HFFc6 (cell line): ENCODE results near the gene CLIC6. TPM values are rescaled to one million over a fixed set of nuclear protein-coding genes. Genes with fewer than 3 reads are reported as not detected.
"Not testable (repeated sequence)": the region's sequence is repeated elsewhere in the genome, so short reads cannot be mapped to it uniquely, and the experiment has no call there.

ENCODE experiments used
- DNase-seq: peaks from one replicate; pipeline ENCODE4 v3.0.0-alpha.2; 2018
- H3K27ac Mint-ChIP-seq: 2 replicates; pipeline ENCODE4 v1.8.0; 2020; ENCODE audit warnings: mild to moderate bottlenecking, mixed read lengths
- H3K27me3 Mint-ChIP-seq: 2 replicates; pipeline ENCODE4 v1.8.0; 2021; ENCODE audit warnings: mild to moderate bottlenecking, moderate library complexity, mixed read lengths; ENCODE audit not compliant: insufficient read depth
- H3K36me3 Mint-ChIP-seq: 2 replicates; pipeline ENCODE4 v1.8.0; 2021; ENCODE audit warnings: low read depth, mixed read lengths
- H3K4me1 Mint-ChIP-seq: 2 replicates; pipeline ENCODE4 v1.8.0; 2020; ENCODE audit warnings: low read depth, mixed read lengths
- H3K4me3 Mint-ChIP-seq: 2 replicates; pipeline ENCODE4 v1.8.0; 2020; ENCODE audit warnings: mild to moderate bottlenecking, moderate library complexity, mixed read lengths
- H3K9me3 Mint-ChIP-seq: 2 replicates; pipeline ENCODE4 v1.8.0; 2020; ENCODE audit warnings: mild to moderate bottlenecking, mixed read lengths
- CTCF ChIP-seq: fragments of 200-600 bp; sonication (generic); IDR thresholded peaks from 2 replicates; pipeline ENCODE4 v1.5.0; 2021; ENCODE audit warnings: antibody characterized with exemption, mild to moderate bottlenecking
- total RNA-seq, 6 experiments: library from RNA; stranded (reverse); fragmentation: NEBNext Ultra II Directional; extraction: Animal tissue kit (Norgen Biotek cat#: 25700); gene quantifications; 2 replicates in 1 of 6; 3 replicates in 5 of 6; pipeline ENCODE4 v1.2.3, GENCODE V29; 2021

The CLIC6 gene
- total RNA-seq, 6 experiments from 2014 or later = not detected

DNA sequence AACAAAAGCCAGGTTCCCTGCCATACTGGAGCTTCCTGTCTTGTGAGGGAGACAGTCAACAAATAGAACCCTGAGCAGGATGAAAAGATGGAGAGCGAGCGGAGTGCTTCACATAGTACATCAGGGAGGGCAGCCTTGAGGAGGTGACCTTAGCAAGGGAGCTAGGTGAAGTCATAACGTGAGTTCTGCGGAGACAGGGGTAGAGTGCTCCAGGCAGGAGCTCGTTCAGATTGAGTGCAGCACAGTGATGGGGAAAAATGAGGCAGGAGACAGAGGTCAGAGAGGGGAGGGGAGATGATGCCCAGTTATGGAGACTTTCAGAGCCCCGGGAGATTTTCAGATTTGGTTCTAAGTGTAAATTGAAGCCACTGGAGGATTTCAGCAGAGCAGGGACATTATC lies 15.3 kb upstream of the CLIC6 start:
- Mint-ChIP-seq H3K27ac (no peak overlapping the region), H3K27me3 (peaks cover 45% of the 10 kb centered on the region), H3K4me1 (peaks cover under 1% of the 10 kb centered on the region; the same call in 1 of the 2 replicates), H3K36me3 (no peaks in the 10 kb centered on the region; the same call in 1 of the 2 replicates), H3K9me3 (0 out of 2 replicates have a peak, but pooled peaks cover 6% of the 10 kb centered on the region), H3K4me3 (no peak overlapping the region)
- TF ChIP-seq CTCF = no peak
- no peak for DNase-seq

GRCh38 chr21:34661848-34662247 lies 6.9 kb upstream of the CLIC6 start:
- Mint-ChIP-seq H3K36me3 (peaks cover 13% of the 10 kb centered on the region), H3K9me3 (peaks cover 20% of the 10 kb centered on the region), H3K4me1 (0 out of 2 replicates have a peak, but pooled peaks cover 3% of the 10 kb centered on the region), H3K27me3 (peaks cover 37% of the 10 kb centered on the region), H3K4me3 (no peak overlapping the region), H3K27ac (no peak overlapping the region)
- TF ChIP-seq CTCF = no peak
- DNase-seq = no peak

DNA sequence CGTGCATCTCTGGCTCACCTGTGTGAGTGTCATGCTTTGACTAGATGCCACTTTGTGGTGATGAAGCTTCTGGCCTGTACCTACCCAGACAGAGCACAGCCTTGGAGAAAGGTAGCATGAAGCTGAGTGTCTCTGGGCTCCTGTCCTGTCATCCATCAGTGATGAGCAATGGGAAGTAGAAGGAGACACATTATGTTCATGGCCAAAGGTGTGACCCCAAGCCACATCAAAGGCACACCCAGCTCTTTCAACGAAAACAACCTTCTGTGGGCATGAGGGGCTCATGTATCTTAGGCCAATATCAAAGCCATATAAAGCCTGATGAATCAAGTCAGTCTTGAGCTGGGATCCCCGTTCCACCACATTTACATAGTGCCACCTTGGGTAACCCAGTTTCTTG lies 1.0 kb upstream of the CLIC6 start:
- Mint-ChIP-seq H3K27me3 (peaks cover 42% of the 10 kb centered on the region), H3K27ac (no peak overlapping the region), H3K4me1 (0 out of 2 replicates have a peak, but pooled peaks cover 13% of the 10 kb centered on the region), H3K36me3 (no peaks in the 10 kb centered on the region), H3K4me3 (no peak overlapping the region), H3K9me3 (no peaks in the 10 kb centered on the region)
- no peak for DNase-seq
- no peak for TF ChIP-seq CTCF

DNA sequence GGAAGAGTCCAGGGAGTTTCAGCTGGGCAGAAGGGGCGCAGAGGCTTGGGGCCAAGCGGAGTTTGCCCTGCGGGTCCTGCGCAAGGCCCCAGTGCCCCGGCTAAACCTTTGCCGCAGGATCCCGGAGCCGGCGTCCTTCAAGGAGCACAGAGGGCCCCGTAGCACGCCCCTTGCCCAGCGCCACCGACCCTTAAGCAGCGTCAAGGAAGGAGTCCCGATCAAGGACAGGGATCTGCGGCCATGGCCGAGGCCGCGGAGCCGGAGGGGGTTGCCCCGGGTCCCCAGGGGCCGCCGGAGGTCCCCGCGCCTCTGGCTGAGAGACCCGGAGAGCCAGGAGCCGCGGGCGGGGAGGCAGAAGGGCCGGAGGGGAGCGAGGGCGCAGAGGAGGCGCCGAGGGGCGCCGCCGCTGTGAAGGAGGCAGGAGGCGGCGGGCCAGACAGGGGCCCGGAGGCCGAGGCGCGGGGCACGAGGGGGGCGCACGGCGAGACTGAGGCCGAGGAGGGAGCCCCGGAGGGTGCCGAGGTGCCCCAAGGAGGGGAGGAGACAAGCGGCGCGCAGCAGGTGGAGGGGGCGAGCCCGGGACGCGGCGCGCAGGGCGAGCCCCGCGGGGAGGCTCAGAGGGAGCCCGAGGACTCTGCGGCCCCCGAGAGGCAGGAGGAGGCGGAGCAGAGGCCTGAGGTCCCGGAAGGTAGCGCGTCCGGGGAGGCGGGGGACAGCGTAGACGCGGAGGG lies 520 bp downstream of the CLIC6 start:
- Mint-ChIP-seq H3K27ac (no peak overlapping the region), H3K27me3 (peaks cover 51% of the 10 kb centered on the region), H3K36me3 (no peaks in the 10 kb centered on the region), H3K9me3 (no peaks in the 10 kb centered on the region), H3K4me1 (0 out of 2 replicates have a peak, but pooled peaks cover 13% of the 10 kb centered on the region), H3K4me3 (no peak overlapping the region)
- no peak for TF ChIP-seq CTCF
- no peak for DNase-seq

DNA sequence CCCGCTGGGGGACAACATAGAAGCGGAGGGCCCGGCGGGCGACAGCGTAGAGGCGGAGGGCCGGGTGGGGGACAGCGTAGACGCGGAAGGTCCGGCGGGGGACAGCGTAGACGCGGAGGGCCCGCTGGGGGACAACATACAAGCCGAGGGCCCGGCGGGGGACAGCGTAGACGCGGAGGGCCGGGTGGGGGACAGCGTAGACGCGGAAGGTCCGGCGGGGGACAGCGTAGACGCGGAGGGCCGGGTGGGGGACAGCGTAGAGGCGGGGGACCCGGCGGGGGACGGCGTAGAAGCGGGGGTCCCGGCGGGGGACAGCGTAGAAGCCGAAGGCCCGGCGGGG lies 1.1 kb downstream of the CLIC6 start:
- not testable (repeated sequence) for H3K9me3 Mint-ChIP-seq, H3K4me3 Mint-ChIP-seq, H3K36me3 Mint-ChIP-seq, H3K27ac Mint-ChIP-seq, DNase-seq
- Mint-ChIP-seq H3K27me3 (peaks cover 51% of the 10 kb centered on the region), H3K4me1 (0 out of 2 replicates have a peak, but pooled peaks cover 13% of the 10 kb centered on the region)

GRCh38 chr21:34670220-34670961 lies 1.6 kb downstream of the CLIC6 start:
- Mint-ChIP-seq H3K36me3 (no peaks in the 10 kb centered on the region), H3K27ac (no peak overlapping the region), H3K9me3 (no peaks in the 10 kb centered on the region), H3K4me1 (0 out of 2 replicates have a peak, but pooled peaks cover 13% of the 10 kb centered on the region), H3K4me3 (no peak overlapping the region), H3K27me3 (peaks cover 48% of the 10 kb centered on the region)
- DNase-seq = no peak
- no peak for TF ChIP-seq CTCF
